Measurements from ENCODE around the gene EPS8L1. TPM values are rescaled to one million over a fixed set of nuclear protein-coding genes. Genes with fewer than 3 reads are reported as not detected.
A peak's percentile ranks its signal among the peaks of the same experiment; 100 is the strongest.
"Not testable (repeated sequence)": the region's sequence is repeated elsewhere in the genome, so short reads cannot be mapped to it uniquely, and the experiment has no call there.

The EPS8L1 gene
- polyA plus RNA-seq, 4 donors, result 38.4 to 86.0 (median 63.3) TPM

GRCh38 chr19:55048446-55048845 lies 27.2 kb upstream of the EPS8L1 start:
- DNase-seq (ENCODE audit: low read depth in 4 of 4, low spot score in 2 of 4), result no peak

- no peak for DNase-seq (ENCODE audit: low read depth in 4 of 4, low spot score in 2 of 4)
Observed at GRCh38 chr19:55050749-55051532, 24.7 kb upstream of the EPS8L1 start.

- no peak for DNase-seq (ENCODE audit: low read depth in 4 of 4, low spot score in 2 of 4)
Observed at GRCh38 chr19:55053735-55054134, 21.9 kb upstream of the EPS8L1 start.

GRCh38 chr19:55056827-55057226 lies 18.8 kb upstream of the EPS8L1 start:
- no peak for DNase-seq (ENCODE audit: low read depth in 4 of 4, low spot score in 2 of 4)

GRCh38 chr19:55058781-55059610 lies 16.7 kb upstream of the EPS8L1 start:
- DNase-seq (ENCODE audit: low read depth in 4 of 4, low spot score in 2 of 4), result no peak

GRCh38 chr19:55060287-55060686 lies 15.4 kb upstream of the EPS8L1 start:
- DNase-seq (ENCODE audit: low read depth in 4 of 4, low spot score in 2 of 4), result not testable (repeated sequence)

- peak in 1 of 4 donors; percentile 77 for DNase-seq (ENCODE audit: low read depth in 4 of 4, low spot score in 2 of 4)
Observed at GRCh38 chr19:55062735-55063491, 12.8 kb upstream of the EPS8L1 start, which contains the start of gene RDH13. Gene RDH13, minus strand, starts transcription at chr19:55063148. Its CDS starts 116 bp downstream, at chr19:55063032.

- DNase-seq (ENCODE audit: low read depth in 4 of 4, low spot score in 2 of 4), result no peak
Observed at GRCh38 chr19:55063492-55063843, 12.2 kb upstream of the EPS8L1 start.

- not testable (repeated sequence) for DNase-seq (ENCODE audit: low read depth in 4 of 4, low spot score in 2 of 4)
Observed at GRCh38 chr19:55065516-55065915, 10.2 kb upstream of the EPS8L1 start.

GRCh38 chr19:55066107-55066709 lies 9.5 kb upstream of the EPS8L1 start:
- no peak for DNase-seq (ENCODE audit: low read depth in 4 of 4, low spot score in 2 of 4)

- DNase-seq (ENCODE audit: low read depth in 4 of 4, low spot score in 2 of 4), result no peak
Observed at GRCh38 chr19:55067869-55068268, 7.8 kb upstream of the EPS8L1 start.

- DNase-seq (ENCODE audit: low read depth in 4 of 4, low spot score in 2 of 4), result no peak
Observed at GRCh38 chr19:55068950-55069864, 6.5 kb upstream of the EPS8L1 start.

- DNase-seq (ENCODE audit: low read depth in 4 of 4, low spot score in 2 of 4), result no peak
Observed at GRCh38 chr19:55069865-55070197, 5.8 kb upstream of the EPS8L1 start.

GRCh38 chr19:55070466-55071128 lies 5.1 kb upstream of the EPS8L1 start:
- DNase-seq (ENCODE audit: low read depth in 4 of 4, low spot score in 2 of 4), result no peak

GRCh38 chr19:55071129-55071502 lies 4.6 kb upstream of the EPS8L1 start:
- DNase-seq (ENCODE audit: low read depth in 4 of 4, low spot score in 2 of 4), result no peak

GRCh38 chr19:55071913-55072312 lies 3.8 kb upstream of the EPS8L1 start:
- DNase-seq (ENCODE audit: low read depth in 4 of 4, low spot score in 2 of 4), result no peak

- DNase-seq (ENCODE audit: low read depth in 4 of 4, low spot score in 2 of 4), result no peak
Observed at GRCh38 chr19:55076321-55076720, 652 bp downstream of the EPS8L1 start.

- DNase-seq (ENCODE audit: low read depth in 4 of 4, low spot score in 2 of 4), result no peak
Observed at GRCh38 chr19:55077106-55077505, 1.4 kb downstream of the EPS8L1 start.

- no peak for DNase-seq (ENCODE audit: low read depth in 4 of 4, low spot score in 2 of 4)
Observed at GRCh38 chr19:55078996-55079395, 3.3 kb downstream of the EPS8L1 start.
